Heart right ventricle (tissue), 16 donors: ENCODE results near the gene VN1R5. TPM values are rescaled to one million over a fixed set of nuclear protein-coding genes. Genes with fewer than 3 reads are reported as not detected.
A peak's percentile ranks its signal among the peaks of the same experiment; 100 is the strongest.

Experiments used
- ATAC-seq, 8 donors: fragments of 200-7000 bp; cut with Tn5 transposase; one replicate each; pipeline ENCODE4 v1.9.1; 2020; ENCODE audit warnings: mild to moderate bottlenecking in 8 of 8, moderate library complexity in 8 of 8, moderate number of reproducible peaks in 1 of 8
- DNase-seq, 2 donors: peaks; one replicate each; pipeline ENCODE4 v3.0.0-alpha.2; 2020
- H3K27ac ChIP-seq, 10 donors: fragments of 200-600 bp; sonication (generic) in 2 of 10; one replicate each; pipeline versions ENCODE4 v1.5.0 to v1.8.0; 2020 to 2022; ENCODE audit warnings: mild to moderate bottlenecking in 3 of 10
- H3K27me3 ChIP-seq, 7 donors: fragments of 200-600 bp; one replicate each; pipeline ENCODE4 v1.8.0; 2021 to 2022; ENCODE audit warnings: mild to moderate bottlenecking in 2 of 7
- H3K36me3 ChIP-seq, 9 donors: fragments of 200-600 bp; sonication (generic) in 1 of 9; one replicate each; pipeline versions ENCODE4 v1.5.0 to v1.8.0; 2020 to 2022; ENCODE audit warnings: mild to moderate bottlenecking in 2 of 9
- H3K4me1 ChIP-seq, 9 donors: fragments of 200-600 bp; sonication (generic) in 1 of 9; one replicate each; pipeline versions ENCODE4 v1.5.0 to v1.8.0; 2020 to 2022; ENCODE audit warnings: mild to moderate bottlenecking in 4 of 9
- H3K4me3 ChIP-seq, 10 donors: fragments of 200-600 bp; sonication (generic) in 2 of 10; one replicate each; pipeline versions ENCODE4 v1.5.0 to v1.8.0; 2020 to 2022; ENCODE audit warnings: mild to moderate bottlenecking in 7 of 10, moderate library complexity in 2 of 10
- H3K9me3 ChIP-seq, 11 donors: fragments of 200-600 bp in 10 of 11; sonication (generic) in 2 of 11; one replicate each; pipeline versions ENCODE4 v1.5.0 to v1.8.0; 2013 to 2022; ENCODE audit warnings: mild to moderate bottlenecking in 2 of 11, control low read depth in 1 of 11, moderate library complexity in 1 of 11
- WGBS, 2 donors: extraction: QIAGEN DNeasy Blood & Tissue Kit; methylation state at CpG; one replicate each; pipeline ENCODE4 v1.1.7; 2013; ENCODE audit warnings: inconsistent platforms in 1 of 2; 5-methylcytosine and 5-hydroxymethylcytosine counted together
- intact Hi-C, 10 donors: fragments of 100-400 bp; cut with DNase I; formaldehyde crosslinking; loops; one replicate each; pipeline versions ENCODE4 v1.11.1 to v1.14.2; 2022
- polyA plus RNA-seq, 2 donors: library from polyadenylated mRNA; stranded (reverse); fragments of 200-250 nt; gene quantifications; one replicate each; pipeline ENCODE4 v1.2.3, GENCODE V29; 2013
- total RNA-seq, 10 donors: library from RNA; stranded (reverse); fragmentation: NEBNext Ultra II Directional in 3 of 10; extraction: Animal tissue kit (Norgen Biotek cat#: 25700) in 3 of 10; gene quantifications; one replicate each; pipeline versions ENCODE4 v1.2.1 to v1.2.4, GENCODE V29; 2021 to 2023
- TF ChIP-seq, protein P1 (sequence below), 9 donors: fragments of 200-600 bp; sonication (generic) in 2 of 9; IDR thresholded peaks; one replicate each; pipeline versions ENCODE4 v1.5.0 to v1.8.0; 2021 to 2022; ENCODE audit warnings: antibody characterized with exemption in 9 of 9, mild to moderate bottlenecking in 5 of 9, moderate library complexity in 1 of 9
- donor health status: Arrhythmogenic right ventricular cardiomyopathy.
- donor health status: ischemic (EF 13 %, LVEDD 7.1; RV severe dilation, severe dysfunction).
- donor health status: healthy with polysubstance abuse.
- donor health status: DM: no; HTN: yes; CAD: no.
- donor health status: DM: no; HTN: no; CAD: no.
- donor health status: ischemic (EF 25% LVEDD 6.9; RV normal size, moderate dysfunction).
- donor health status: ischemic (EF 25% LVEDD 5.7; RV mildly dilated, moderate dysfunction).
- donor health status: healthy.
- donor health status: DM: yes; HTN: yes; CAD: no.
- donor health status: Ischemic cardiomyopathy.
- donor health status: ischemic (EF 35%, LVEDD 5.7; RV mildly dilated, moderate dysfunction).
- donor health status: nonischemic (EF 11% LVEDD 7.7; RV severe dilation, severe dysfunction).
- donor health status: DM: yes; HTN: yes; CAD: no.
- donor health status: PGD.
- donor health status: ischemic (EF 29% LVEDD 5.4; RV normal size, mild dysfunction).
- donor health status: nonischemic (EF 23%, LVEDD 6.1; RV moderate dilation, normal function).

Gene VN1R5
- total and polyA plus RNA-seq, 12 donors = not detected

DNA sequence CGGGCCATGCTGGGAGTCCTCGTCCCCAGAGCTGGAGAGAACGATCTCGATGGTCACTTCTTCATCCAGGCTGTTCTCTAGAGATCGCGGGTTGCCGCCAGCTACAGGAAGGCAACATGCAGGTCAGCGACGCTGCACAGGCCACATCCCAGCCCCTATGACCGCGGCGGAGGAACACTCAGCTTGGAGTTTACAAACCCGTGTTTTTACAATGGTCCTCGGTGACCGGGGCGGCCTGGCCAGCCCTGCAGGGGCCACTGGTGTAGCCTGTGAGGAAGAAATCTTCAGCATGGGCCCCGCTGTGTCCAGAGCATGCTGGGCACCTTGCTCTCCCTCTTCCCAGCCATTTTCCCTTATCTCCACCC lies 45.3 kb downstream of the VN1R5 start:
- intact Hi-C loops = no loop called here
- Histone ChIP-seq H3K4me1 (no peaks in the 10 kb centered on the region), H3K4me3 (no peak overlapping the region), H3K27ac (no peak overlapping the region), H3K36me3 (peaks cover 0 to 78% (median 27%) of the 10 kb centered on the region in 9 donors), H3K9me3 (no peaks in the 10 kb centered on the region), H3K27me3 (no peaks in the 10 kb centered on the region)
- WGBS, 2 donors = 94 to 96% methylated on average over 17 of the region's 17 CpGs
- no peak for ATAC-seq
- no peak for DNase-seq
- TF ChIP-seq, protein P1, sequence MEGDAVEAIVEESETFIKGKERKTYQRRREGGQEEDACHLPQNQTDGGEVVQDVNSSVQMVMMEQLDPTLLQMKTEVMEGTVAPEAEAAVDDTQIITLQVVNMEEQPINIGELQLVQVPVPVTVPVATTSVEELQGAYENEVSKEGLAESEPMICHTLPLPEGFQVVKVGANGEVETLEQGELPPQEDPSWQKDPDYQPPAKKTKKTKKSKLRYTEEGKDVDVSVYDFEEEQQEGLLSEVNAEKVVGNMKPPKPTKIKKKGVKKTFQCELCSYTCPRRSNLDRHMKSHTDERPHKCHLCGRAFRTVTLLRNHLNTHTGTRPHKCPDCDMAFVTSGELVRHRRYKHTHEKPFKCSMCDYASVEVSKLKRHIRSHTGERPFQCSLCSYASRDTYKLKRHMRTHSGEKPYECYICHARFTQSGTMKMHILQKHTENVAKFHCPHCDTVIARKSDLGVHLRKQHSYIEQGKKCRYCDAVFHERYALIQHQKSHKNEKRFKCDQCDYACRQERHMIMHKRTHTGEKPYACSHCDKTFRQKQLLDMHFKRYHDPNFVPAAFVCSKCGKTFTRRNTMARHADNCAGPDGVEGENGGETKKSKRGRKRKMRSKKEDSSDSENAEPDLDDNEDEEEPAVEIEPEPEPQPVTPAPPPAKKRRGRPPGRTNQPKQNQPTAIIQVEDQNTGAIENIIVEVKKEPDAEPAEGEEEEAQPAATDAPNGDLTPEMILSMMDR (IDR thresholded peaks at IDR 0.05) = no peak

DNA sequence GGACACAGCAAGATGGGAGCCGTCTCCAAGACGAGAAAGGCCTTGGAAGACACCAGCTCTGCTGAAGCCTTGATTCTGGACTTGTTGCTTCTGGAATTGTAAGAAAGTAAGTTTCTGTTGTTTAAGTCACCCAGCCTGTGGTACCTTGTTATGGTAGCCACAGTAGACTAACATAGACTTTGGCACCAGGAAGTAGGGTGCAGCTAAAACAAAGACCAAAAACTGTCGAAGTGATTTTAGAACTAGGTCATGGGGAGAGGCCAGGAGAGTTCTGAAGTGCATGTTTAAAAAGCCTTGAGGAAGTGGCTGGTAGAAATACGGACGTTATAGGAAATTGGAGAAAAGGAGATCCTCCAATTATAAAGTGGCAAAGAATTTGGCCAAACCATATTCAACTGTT lies 47.3 kb downstream of the VN1R5 start:
- no peak overlapping the region for H3K4me3 ChIP-seq
- intact Hi-C loops = no loop called here
- H3K27me3 ChIP-seq = no peaks in the 10 kb centered on the region
- ATAC-seq = no peak
- TF ChIP-seq, protein P1 (IDR thresholded peaks at IDR 0.05) = no peak
- H3K36me3 ChIP-seq = peaks cover 0 to 98% (median 38%) of the 10 kb centered on the region in 9 donors
- no peaks in the 10 kb centered on the region for H3K4me1 ChIP-seq
- WGBS, 2 donors = 54 to 92% methylated on average over 5 of the region's 5 CpGs
- no peak for DNase-seq
- no peaks in the 10 kb centered on the region for H3K9me3 ChIP-seq
- no peak overlapping the region for H3K27ac ChIP-seq

DNA sequence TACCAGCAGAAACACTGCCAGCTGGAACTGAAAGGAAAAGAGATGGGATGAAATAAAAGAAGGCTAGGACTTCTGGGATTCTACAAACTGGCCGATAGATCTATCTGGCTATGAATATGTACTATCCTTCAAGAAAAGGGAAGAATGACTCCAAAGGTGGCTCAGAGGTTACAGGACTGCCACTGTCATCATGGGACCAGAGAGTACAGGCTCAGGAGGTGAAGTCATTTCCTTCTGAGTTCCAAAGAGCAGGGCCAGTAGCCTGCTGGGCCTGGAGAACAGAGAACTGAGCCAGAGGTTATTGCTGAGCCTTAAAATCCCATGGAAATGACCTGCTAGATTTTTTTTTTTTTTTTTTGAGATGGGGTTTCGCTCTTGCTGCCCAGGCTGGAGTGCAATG lies 48.2 kb downstream of the VN1R5 start:
- H3K36me3 ChIP-seq = peaks cover 0 to 98% (median 46%) of the 10 kb centered on the region in 9 donors
- DNase-seq = no peak
- no peaks in the 10 kb centered on the region for H3K4me1 ChIP-seq
- H3K27me3 ChIP-seq = no peaks in the 10 kb centered on the region
- 70 to 77% methylated on average over 2 of the region's 2 CpGs for WGBS, 2 donors
- H3K4me3 ChIP-seq = no peak overlapping the region
- H3K9me3 ChIP-seq = no peaks in the 10 kb centered on the region
- TF ChIP-seq, protein P1 (IDR thresholded peaks at IDR 0.05) = no peak
- H3K27ac ChIP-seq = no peak overlapping the region
- intact Hi-C loops = no loop called here
- ATAC-seq = peak in 5 of 8 donors; percentile 38 to 72 (median 68)

Other genes starting within 250 kb of the VN1R5 start
- gene ZNF695, start 248.0 kb upstream of the VN1R5 start, total RNA-seq = under 1 TPM in 2 of 10 donors, not detected in 8; 0.19 to 0.25 TPM
- under 1 TPM in 1 of 2 donors, not detected in 1; 0.01 TPM for gene ZNF695, start 248.0 kb upstream of the VN1R5 start, polyA plus RNA-seq
- gene ZNF670, start 177.3 kb upstream of the VN1R5 start, total RNA-seq = 1 to 10 TPM in 9 of 10 donors, under 1 TPM in 1; 0.42 to 1.6 (median 1.3) TPM
- 1 to 10 TPM in 1 of 2 donors, under 1 TPM in 1; 0.73 to 1.2 TPM for gene ZNF670, start 177.3 kb upstream of the VN1R5 start, polyA plus RNA-seq
- 1 to 10 TPM; 2.1 to 4.7 (median 3.5) TPM for gene ZNF669, start 151.7 kb upstream of the VN1R5 start, total RNA-seq
- gene ZNF669, start 151.7 kb upstream of the VN1R5 start, polyA plus RNA-seq = 1 to 10 TPM; 2.6 to 3.8 TPM
- gene ZNF124, start 84.1 kb upstream of the VN1R5 start, total RNA-seq = 10 to 100 TPM in 6 of 10 donors, 1 to 10 TPM in 4; 7.7 to 13.5 (median 10.2) TPM
- gene ZNF124, start 84.1 kb upstream of the VN1R5 start, polyA plus RNA-seq = 1 to 10 TPM in 1 of 2 donors, under 1 TPM in 1; 0.51 to 1.0 TPM
- gene ZNF496, start 75.8 kb downstream of the VN1R5 start, total RNA-seq = 10 to 100 TPM; 11.4 to 18.4 (median 14.5) TPM
- 1 to 10 TPM; 6.2 to 7.1 TPM for gene ZNF496, start 75.8 kb downstream of the VN1R5 start, polyA plus RNA-seq
- 1 to 10 TPM in 5 of 10 donors, under 1 TPM in 5; 0.28 to 6.1 (median 1.0) TPM for gene NLRP3, start 160.1 kb downstream of the VN1R5 start, total RNA-seq
- under 1 TPM; 0.37 to 0.68 TPM for gene NLRP3, start 160.1 kb downstream of the VN1R5 start, polyA plus RNA-seq
- not detected for gene OR2B11, start 202.0 kb downstream of the VN1R5 start, total RNA-seq
- not detected for gene OR2B11, start 202.0 kb downstream of the VN1R5 start, polyA plus RNA-seq